GM12891 (cell line): ENCODE data around the gene SWAP70.

Experiments
- POLR2A ChIP-seq: IDR thresholded peaks from 2 replicates; pipeline ENCODE4 v1.6.1; 2011; ENCODE audit warnings: low read depth, low read length, control low read depth
- TAF1 ChIP-seq: IDR thresholded peaks from 2 replicates; pipeline ENCODE4 v1.6.1; 2011; ENCODE audit warnings: low read depth, low read length, control low read depth

GRCh38 chr11:9722893-9723292, 59.0 kb downstream of the SWAP70 start:
- no peak for TF ChIP-seq TAF1
- TF ChIP-seq POLR2A: no peak
